ENCODE measurements around the gene CAMTA1.

Gene CAMTA1

DNA sequence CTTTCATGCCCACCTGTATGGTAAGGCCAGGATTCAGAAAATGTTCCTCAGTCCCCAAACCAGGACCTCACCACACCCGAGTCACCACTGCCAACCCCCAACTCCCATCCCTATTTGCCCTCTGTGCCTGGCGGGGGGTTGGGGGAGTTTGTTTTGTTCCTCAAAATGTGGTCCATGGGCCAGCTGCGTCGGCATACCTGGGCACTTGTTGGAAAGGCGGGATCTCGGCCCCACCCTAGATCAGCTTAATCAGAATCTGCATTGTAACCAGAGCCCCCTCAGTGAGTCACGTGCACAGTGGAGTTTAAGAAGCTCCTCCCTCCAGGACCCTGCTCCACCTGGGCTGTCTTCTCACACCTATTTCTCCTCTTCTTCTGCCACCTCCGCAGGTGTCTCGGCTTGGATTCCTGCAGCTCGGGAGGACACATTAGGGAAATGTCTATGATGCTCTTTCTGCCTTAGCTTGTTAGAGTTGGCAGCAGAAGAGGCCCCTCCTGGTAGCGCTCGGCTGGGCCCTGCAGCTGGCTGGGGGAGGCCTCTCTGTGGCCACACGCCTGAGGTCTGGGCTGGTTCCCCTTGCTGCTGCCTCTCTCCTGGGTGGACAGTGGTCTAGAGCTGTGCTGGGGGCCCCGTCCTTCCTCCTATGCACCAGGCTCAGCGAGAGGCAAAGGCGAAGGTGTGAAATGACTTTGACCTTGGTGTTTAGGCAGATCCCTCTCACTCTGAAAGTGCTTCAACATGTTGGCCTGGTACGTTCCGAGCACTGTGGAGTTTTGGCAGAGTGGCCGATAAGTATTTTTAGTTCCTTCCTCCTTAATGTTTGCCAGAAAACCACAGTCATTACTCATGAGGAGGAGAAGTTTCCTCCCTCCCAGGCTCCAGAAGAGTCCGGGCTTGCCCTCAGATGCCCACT is 41.8 kb upstream of the CAMTA1 start:
- TF ChIP-seq, protein P1, sequence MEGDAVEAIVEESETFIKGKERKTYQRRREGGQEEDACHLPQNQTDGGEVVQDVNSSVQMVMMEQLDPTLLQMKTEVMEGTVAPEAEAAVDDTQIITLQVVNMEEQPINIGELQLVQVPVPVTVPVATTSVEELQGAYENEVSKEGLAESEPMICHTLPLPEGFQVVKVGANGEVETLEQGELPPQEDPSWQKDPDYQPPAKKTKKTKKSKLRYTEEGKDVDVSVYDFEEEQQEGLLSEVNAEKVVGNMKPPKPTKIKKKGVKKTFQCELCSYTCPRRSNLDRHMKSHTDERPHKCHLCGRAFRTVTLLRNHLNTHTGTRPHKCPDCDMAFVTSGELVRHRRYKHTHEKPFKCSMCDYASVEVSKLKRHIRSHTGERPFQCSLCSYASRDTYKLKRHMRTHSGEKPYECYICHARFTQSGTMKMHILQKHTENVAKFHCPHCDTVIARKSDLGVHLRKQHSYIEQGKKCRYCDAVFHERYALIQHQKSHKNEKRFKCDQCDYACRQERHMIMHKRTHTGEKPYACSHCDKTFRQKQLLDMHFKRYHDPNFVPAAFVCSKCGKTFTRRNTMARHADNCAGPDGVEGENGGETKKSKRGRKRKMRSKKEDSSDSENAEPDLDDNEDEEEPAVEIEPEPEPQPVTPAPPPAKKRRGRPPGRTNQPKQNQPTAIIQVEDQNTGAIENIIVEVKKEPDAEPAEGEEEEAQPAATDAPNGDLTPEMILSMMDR (IDR thresholded peaks at IDR 0.05; ENCODE audit: insufficient read depth, low read length, poor library complexity, severe bottlenecking): no peak
- no peak for TF ChIP-seq EZH2phosphoT487 (conservative IDR thresholded peaks at IDR 0.05; ENCODE audit: low read length)
- Histone ChIP-seq H3K4me2 (ENCODE audit: low read depth, low read length, poor library complexity, severe bottlenecking) (no peak overlapping the region), H3K9me2 (replicated peaks; ENCODE audit: insufficient read depth, low read length) (no peaks in the 10 kb centered on the region), H3K79me2 (ENCODE audit: insufficient read depth, low read length) (no peaks in the 10 kb centered on the region), H4K20me1 (ENCODE audit: low read depth, low read length) (no peaks in the 10 kb centered on the region), H3K9ac (ENCODE audit: low read length) (no peak overlapping the region), H3K4me3 (ENCODE audit: insufficient read depth, low read length, poor library complexity, severe bottlenecking) (no peak overlapping the region), H3K27ac (ENCODE audit: low read depth, low read length) (no peak overlapping the region), H3K36me3 (ENCODE audit: low read length) (no peaks in the 10 kb centered on the region), H3F3A (ENCODE audit: insufficient read depth) (no peaks in the 10 kb centered on the region), H2AFZ (ENCODE audit: low read depth, low read length, severe bottlenecking) (peak overlapping the region; percentile 66), H3K9me3 (ENCODE audit: insufficient read depth, low read length) (no peaks in the 10 kb centered on the region), H3K27me3 (ENCODE audit: low read length) (no peaks in the 10 kb centered on the region)

DNA sequence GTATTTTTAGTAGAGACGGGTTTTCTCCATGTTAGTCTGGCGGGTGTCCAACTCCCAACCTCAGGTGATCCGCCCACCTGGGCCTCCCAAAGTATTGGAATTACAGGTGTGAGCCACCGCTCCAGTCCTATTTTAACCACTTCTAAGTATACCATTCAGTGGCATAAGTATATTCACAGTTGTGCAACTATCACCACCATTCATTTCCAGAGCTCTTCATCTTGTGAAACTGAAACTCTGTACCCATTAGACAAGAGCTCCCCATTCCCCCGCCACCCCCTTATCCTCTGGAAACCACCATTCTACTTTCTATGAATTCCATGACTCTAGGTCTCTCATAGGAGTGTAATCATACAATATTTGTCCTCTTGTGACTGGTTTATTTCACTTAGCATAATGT is 40.2 kb upstream of the CAMTA1 start:
- no peak overlapping the region for H2AFZ ChIP-seq (ENCODE audit: low read depth, low read length, severe bottlenecking)
- no peaks in the 10 kb centered on the region for H3K9me3 ChIP-seq (ENCODE audit: insufficient read depth, low read length)
- no peaks in the 10 kb centered on the region for H3F3A ChIP-seq (ENCODE audit: insufficient read depth)
- H3K4me3 ChIP-seq (ENCODE audit: insufficient read depth, low read length, poor library complexity, severe bottlenecking): no peak overlapping the region
- no peaks in the 10 kb centered on the region for H3K9me2 ChIP-seq (replicated peaks; ENCODE audit: insufficient read depth, low read length)
- no peak overlapping the region for H3K9ac ChIP-seq (ENCODE audit: low read length)
- H3K27me3 ChIP-seq (ENCODE audit: low read length): no peaks in the 10 kb centered on the region
- H3K36me3 ChIP-seq (ENCODE audit: low read length): no peaks in the 10 kb centered on the region
- H4K20me1 ChIP-seq (ENCODE audit: low read depth, low read length): no peaks in the 10 kb centered on the region
- no peak overlapping the region for H3K27ac ChIP-seq (ENCODE audit: low read depth, low read length)
- no peak overlapping the region for H3K4me2 ChIP-seq (ENCODE audit: low read depth, low read length, poor library complexity, severe bottlenecking)
- TF ChIP-seq EZH2phosphoT487 (conservative IDR thresholded peaks at IDR 0.05; ENCODE audit: low read length): no peak
- TF ChIP-seq, protein P1 (IDR thresholded peaks at IDR 0.05; ENCODE audit: insufficient read depth, low read length, poor library complexity, severe bottlenecking): no peak
- no peaks in the 10 kb centered on the region for H3K79me2 ChIP-seq (ENCODE audit: insufficient read depth, low read length)

- H3K27ac ChIP-seq (ENCODE audit: low read depth, low read length): no peak overlapping the region
- no peaks in the 10 kb centered on the region for H3K79me2 ChIP-seq (ENCODE audit: insufficient read depth, low read length)
- no peak overlapping the region for H3K4me2 ChIP-seq (ENCODE audit: low read depth, low read length, poor library complexity, severe bottlenecking)
- no peak overlapping the region for H2AFZ ChIP-seq (ENCODE audit: low read depth, low read length, severe bottlenecking)
- no peaks in the 10 kb centered on the region for H4K20me1 ChIP-seq (ENCODE audit: low read depth, low read length)
- H3K9me2 ChIP-seq (replicated peaks; ENCODE audit: insufficient read depth, low read length): no peaks in the 10 kb centered on the region
- H3K9me3 ChIP-seq (ENCODE audit: insufficient read depth, low read length): no peaks in the 10 kb centered on the region
- no peaks in the 10 kb centered on the region for H3K27me3 ChIP-seq (ENCODE audit: low read length)
- no peak overlapping the region for H3K4me3 ChIP-seq (ENCODE audit: insufficient read depth, low read length, poor library complexity, severe bottlenecking)
- no peaks in the 10 kb centered on the region for H3F3A ChIP-seq (ENCODE audit: insufficient read depth)
- H3K36me3 ChIP-seq (ENCODE audit: low read length): no peaks in the 10 kb centered on the region
- no peak overlapping the region for H3K9ac ChIP-seq (ENCODE audit: low read length)
- TF ChIP-seq EZH2phosphoT487 (conservative IDR thresholded peaks at IDR 0.05; ENCODE audit: low read length): no peak
- TF ChIP-seq, protein P1 (IDR thresholded peaks at IDR 0.05; ENCODE audit: insufficient read depth, low read length, poor library complexity, severe bottlenecking): no peak
Measured at GRCh38 chr1:6747674-6748073, 37.6 kb upstream of the CAMTA1 start.

Measured in SU-DHL-6 (cell line).